ENCODE data around the gene PRKG1.
A peak's percentile ranks its signal among the peaks of the same experiment; 100 is the strongest.

The PRKG1 gene

GRCh38 chr10:51074238-51075028 lies at the start of gene PRKG1:
Gene PRKG1 (plus strand): TSS chr10:51074487.
- peak; percentile 55 to 72 for DNase-seq

DNA sequence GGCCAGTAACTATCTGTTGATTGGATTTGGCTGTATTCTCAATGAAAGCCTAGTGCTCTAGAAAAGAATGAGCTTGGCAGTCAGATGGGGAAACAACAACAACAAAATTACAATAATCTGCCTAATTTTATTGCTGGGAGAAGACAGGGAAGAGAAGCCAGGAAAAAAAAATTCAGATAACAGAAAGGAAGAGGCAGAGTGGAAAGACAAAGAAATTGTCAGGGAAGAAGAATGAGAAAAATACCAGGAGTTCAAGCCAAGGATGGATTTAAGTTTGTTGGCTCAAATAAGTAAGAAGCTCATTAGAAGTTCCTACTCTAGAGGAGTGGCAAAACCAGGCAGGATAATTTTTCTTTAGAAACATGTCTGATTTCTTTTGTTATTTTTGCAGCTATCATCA lies 45.9 kb upstream of the PRKG1 start:
- DNase-seq, result no peak

- DNase-seq, result no peak
Measured at GRCh38 chr10:51029172-51029641, 45.1 kb upstream of the PRKG1 start.

DNA sequence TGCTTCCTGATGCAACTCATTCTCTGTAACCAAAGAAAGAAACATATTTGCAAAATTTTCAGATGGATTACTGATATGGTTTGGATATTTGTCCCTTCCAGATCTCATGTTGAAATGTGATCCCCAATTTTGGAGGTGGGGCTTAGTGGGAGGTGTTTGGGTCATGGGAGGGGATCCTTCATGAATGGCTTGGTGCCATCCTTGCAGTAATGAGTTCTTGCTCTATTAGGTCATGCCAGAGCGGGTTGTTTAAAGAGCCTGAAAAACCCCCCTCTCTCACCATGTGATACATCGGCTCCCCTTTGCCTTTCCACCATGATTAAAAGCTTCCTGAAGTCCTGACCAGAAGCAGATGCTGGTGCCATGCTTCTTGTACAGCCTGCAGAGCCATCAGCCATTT lies 43.8 kb upstream of the PRKG1 start:
- no peak for DNase-seq

DNA sequence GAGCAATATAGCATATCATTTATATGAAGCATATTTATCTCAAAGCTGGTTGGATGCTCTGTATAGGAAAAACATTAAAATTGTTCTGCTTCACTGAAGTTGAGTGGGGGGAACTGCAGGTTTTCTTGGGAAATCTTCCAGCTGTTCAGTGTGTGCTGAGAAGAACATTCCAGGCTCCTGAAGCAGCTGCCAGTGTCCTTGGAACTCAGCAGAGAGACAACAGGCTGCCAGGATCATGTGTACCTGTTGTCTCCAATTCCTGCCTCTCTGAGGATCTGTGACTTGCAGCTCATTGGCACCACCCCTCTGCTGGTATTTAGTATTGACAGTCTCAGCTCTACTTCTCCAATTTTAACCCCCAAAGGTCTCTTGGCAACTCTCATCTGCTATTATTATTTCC lies 42.3 kb upstream of the PRKG1 start:
- no peak for DNase-seq

- DNase-seq, result no peak
Measured at GRCh38 chr10:51034769-51035168, 39.5 kb upstream of the PRKG1 start.

- DNase-seq, result no peak
Measured at GRCh38 chr10:51035344-51035743, 38.9 kb upstream of the PRKG1 start.

GRCh38 chr10:51045871-51046270 lies 28.4 kb upstream of the PRKG1 start:
- DNase-seq, result no peak

DNA sequence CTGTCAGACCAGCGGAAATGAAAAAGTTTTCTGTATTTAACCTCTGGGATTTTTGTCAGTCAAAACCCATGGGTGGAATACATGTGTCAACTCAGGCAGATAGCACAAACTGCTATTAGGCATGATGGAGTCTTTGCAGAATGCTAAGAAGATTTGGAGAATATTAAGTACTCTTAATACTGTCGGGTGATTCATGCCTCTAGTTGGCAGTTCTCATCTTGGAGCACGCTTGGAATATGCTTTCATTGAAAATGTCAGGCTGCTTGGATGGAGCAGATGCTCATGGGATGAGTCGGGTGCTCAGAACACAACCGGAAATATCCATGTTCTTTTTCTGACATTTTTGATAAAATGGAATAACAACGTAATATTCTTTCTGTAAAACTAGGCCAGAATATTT lies 27.6 kb upstream of the PRKG1 start:
- DNase-seq, result no peak

DNA sequence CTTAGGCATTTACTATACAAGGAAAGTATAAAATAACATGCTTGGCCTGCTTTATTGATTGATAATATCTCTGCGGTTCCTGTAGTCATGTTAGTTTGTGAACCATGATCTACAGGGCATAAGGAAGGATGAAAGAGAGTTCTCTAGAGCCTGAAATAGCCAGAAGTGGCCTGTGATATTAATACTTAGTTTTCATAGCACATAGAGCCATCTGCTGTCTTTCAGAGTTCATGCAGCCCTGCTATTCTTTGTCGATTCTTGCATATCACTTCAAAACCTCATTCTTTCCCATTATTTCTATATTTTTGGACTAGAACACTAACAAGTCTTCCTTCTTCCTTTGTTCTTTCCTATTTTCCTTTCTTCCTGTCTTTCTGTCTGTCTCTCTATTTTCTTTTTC lies 26.4 kb upstream of the PRKG1 start:
- peak in 1 of 2 experiments; percentile 1 for DNase-seq

DNA sequence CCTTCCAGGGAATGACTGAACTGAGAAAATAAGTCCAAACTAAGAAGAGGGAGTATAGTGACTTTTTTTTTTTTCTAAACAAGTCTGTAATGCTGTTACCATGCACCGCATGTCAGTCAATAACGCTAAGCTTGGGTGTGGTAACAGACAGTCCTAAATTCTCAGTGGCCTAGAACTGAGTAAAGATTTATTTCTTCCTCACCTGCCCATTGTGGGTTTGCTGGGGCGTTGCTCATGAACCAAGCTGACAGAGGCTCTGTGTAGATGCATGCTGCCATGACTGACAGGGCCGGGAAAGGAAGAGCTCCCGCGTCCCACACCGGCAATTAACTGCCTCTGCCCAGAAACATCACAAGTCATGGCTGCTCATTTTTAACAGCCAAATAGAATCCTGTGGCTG lies 25.5 kb upstream of the PRKG1 start:
- DNase-seq, result no peak

DNA sequence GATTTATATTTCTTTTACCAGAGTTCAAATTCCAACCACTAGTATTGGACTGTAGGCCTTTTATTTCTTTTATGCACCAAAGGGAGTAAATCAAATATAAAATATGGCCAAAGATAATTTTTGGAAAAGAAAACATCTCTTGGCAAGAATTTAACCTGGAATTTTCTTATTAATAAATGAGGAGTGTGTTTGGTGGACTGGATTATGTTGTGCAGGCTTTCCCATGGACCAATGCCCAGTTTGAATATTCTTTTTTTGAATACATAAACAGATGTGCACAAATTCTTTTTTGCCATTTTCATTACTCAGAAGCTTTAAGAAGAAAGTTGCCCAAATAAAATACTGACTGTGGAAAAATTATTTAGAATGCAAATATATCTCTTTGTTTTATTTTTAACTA lies 22.1 kb upstream of the PRKG1 start:
- DNase-seq, result no peak

- DNase-seq, result no peak
Measured at GRCh38 chr10:51057925-51058324, 16.4 kb upstream of the PRKG1 start.

DNA sequence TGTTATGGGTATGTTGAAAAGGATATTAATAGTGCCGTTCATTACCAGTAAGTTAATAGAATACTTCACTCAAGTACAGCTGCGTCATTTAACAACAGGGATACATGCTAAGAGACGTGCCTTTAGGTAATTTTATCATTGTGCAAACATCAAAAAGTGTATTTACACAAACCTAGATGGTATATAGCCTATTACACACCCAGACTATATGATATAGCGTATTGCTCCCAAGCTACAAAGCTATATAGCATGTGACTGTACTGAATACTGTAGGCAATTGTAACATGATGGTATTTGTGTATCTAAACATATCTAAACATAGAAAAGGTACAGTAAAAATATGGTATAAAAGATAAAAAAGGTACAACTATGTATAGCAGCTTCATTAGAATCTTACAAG lies 11.1 kb upstream of the PRKG1 start:
- DNase-seq, result no peak

GRCh38 chr10:51063659-51064535 lies 10.4 kb upstream of the PRKG1 start:
- DNase-seq, result peak in 1 of 2 experiments; percentile 42

DNA sequence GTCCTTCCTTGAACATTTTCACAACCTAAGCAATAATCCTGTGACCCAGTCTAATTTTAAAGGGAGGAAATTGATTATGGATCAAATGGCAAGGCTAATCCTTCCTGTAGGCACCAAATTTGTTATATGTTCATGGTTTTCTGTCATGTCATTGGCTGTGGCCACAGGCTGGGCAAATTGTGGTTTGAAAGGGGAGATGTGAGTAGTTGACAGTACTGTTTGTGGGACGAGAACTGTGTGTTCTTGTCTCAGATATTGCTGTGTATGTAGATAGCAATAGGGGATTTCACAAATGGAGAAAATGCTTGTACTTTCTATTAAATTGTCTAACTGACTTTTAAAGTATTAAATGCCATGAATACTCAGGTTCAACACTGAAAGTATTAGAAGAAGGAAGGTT lies 8.1 kb upstream of the PRKG1 start:
- no peak for DNase-seq

DNA sequence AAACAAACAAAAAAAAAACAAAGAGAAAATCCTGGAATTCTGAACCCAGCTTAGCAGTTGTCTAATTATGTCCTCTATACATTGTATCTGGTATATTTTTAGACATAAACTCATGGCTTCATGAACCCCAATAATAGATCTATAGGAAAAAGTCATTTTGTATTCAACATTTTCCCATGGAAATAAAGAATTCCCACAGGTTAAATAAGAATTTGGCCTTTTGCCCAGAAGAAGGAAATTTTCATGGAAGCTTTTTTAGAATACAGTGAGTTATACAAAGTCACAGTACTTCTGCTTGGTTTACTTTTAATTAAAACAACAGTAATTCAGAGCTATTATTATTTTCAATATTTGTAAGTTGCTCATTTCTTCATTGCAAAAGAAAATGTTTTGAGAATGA lies 2.1 kb upstream of the PRKG1 start:
- DNase-seq, result no peak

DNA sequence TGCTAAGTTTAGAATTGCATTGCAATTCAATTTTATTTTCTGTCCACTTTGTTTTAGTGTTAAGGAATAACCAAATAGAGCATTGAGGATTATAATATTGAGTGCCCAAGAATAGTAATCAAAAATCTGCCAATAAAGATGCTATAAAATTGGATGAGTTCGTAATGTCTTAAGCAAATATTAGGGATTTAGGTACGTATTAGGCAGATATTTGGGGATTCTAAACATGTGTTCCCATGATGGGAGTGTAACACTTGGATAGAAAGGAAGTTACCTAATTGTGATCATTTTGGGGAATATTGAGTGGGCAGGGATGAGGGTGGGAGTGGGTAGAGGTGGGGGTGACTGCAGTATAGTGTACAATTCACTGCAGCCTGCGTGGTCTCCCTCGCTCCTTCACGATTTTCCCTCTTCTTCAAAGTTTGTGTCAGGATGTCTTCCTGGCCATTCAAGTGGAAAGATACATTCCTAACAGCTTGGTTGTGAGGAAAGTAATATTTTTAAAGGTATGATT lies 1.3 kb upstream of the PRKG1 start:
- DNase-seq, result no peak

DNA sequence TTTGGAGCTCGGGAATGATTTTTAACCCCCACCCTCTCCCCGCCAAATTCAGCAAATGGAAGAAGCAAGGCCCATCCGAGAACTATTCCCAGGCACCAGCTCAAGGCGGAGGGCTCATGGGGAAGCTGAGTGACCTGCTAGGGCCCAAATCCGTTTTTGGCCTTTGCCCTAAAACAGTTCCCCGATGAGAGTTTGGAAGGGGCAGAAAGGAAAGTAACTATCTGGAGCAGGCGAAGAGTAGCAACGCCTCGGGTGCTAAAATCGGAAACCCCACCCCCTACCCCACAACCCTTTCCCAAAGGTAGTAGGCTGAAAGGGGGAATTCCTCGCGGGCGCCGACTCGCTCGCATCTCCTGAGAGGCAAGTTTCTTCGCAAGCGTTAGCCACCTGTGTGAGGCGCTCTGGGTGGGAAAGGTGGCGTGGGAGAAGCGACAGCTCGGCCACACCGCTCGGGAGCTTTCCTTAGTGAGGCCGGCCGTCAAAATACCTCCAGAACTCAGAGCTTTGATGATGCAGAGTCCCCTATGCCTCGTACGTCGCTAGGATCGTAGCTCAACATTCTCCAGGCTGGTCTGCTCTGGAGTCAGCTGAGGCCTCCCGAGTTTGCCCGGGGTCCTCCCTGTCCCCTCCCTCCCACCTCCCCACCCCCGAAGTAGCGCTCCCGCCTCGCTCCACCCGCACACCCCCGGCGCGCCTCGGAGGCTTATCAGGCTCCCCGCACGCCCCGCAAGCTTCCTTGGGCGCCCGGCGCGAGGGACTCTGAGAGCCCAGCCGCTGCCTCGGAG lies 642 bp upstream of the PRKG1 start:
- DNase-seq, result peak in 1 of 2 experiments; percentile 27

GRCh38 chr10:51075043-51075872 lies 971 bp downstream of the PRKG1 start:
- DNase-seq, result peak in 1 of 2 experiments; percentile 27

GRCh38 chr10:51075873-51076229 lies 1.6 kb downstream of the PRKG1 start:
- DNase-seq, result no peak

GRCh38 chr10:51076299-51076841 lies 2.1 kb downstream of the PRKG1 start:
- no peak for DNase-seq

Measured in NCI-H524 (cell line).